Adipose tissue (tissue), 3 donors: ENCODE data around the gene MIOS. TPM values are rescaled to one million over a fixed set of nuclear protein-coding genes. Genes with fewer than 3 reads are reported as not detected.
"Not testable (repeated sequence)": the region's sequence is repeated elsewhere in the genome, so short reads cannot be mapped to it uniquely, and the experiment has no call there.

Experiments used
- H3K27ac ChIP-seq: one replicate; pipeline ENCODE4 v1.5.1; 2013; ENCODE audit warnings: low read depth, low read length
- WGBS, 3 donors: extraction: QIAGEN DNeasy Blood & Tissue Kit; methylation state at CpG; one replicate each; pipeline ENCODE4 v1.1.7; 2013; 5-methylcytosine and 5-hydroxymethylcytosine counted together
- polyA plus RNA-seq, 3 donors: library from polyadenylated mRNA; stranded (reverse); fragments of 200-250 nt; gene quantifications; one replicate each; pipeline ENCODE4 v1.2.3, GENCODE V29; 2013
- donor health status: healthy with polysubstance abuse.
- donor health status: Bipolar disorder and iron deficiency.
- donor health status: healthy.

Gene MIOS
- polyA plus RNA-seq, 3 donors, result 12.6 to 15.1 (median 13.5) TPM

DNA sequence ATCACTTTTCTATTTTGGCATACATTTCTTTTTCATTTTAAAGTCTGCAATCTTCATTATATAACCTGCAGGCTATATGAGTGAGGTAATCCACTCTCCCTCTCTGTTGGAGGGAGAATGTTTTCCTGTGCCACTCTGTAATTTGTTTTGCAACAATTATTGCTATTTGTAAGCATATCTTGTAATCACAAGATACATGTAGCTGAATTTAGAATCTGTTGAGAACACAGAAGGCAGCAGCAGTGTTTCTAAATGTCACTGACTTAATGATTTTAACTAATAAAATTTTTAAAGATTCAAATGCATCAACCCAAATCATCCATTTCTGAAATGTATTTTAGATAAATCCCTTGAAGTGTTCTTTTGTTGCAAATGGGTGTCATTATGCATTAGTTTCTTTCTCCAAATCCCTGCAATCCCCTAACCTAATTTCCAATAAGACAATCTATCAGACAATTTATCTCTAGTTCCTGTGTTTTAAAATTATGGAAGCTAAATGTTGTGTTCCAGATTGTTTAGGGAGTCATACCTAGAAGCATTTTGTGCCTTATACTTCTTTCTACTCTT is 54.0 kb downstream of the MIOS start:
- H3K27ac ChIP-seq, result no peak overlapping the region

- H3K27ac ChIP-seq, result no peak overlapping the region
- 74 to 90% (median 84%) methylated on average over 1 of the region's 1 CpG for WGBS, 3 donors
These were observed 61.8 kb downstream of the MIOS start for GRCh38 chr7:7628476-7628875.

GRCh38 chr7:7630626-7631329 is 64.1 kb downstream of the MIOS start:
- H3K27ac ChIP-seq, result no peak overlapping the region
- 100% methylated on average over 1 of the region's 1 CpG for WGBS, 3 donors

DNA sequence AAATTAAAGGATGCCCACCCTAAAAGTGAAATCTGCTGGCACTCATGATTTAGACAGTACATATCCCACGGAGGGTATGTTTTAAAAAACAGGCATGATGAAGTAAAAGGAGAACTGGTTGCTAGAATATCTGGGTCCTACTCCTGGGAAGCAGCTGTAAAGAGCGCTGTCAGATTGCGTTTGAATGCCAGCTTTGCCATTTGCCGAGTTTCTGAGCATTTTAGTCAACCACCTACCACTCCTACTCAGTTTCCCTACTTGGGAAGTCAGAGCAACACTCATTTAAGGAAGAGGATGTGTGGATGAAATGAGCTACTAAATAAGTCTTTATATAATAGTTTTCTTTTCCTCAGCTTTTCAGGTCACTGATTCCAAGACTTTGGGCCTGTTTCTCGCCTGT is 72.7 kb downstream of the MIOS start:
- WGBS, 3 donors, result 16 to 19% (median 18%) methylated on average over 5 of the region's 5 CpGs
- no peak overlapping the region for H3K27ac ChIP-seq

GRCh38 chr7:7639847-7640220 is 73.2 kb downstream of the MIOS start:
- WGBS, 3 donors, result 0 to 1% (median 0%) methylated on average over 19 of the region's 19 CpGs
- no peak overlapping the region for H3K27ac ChIP-seq

DNA sequence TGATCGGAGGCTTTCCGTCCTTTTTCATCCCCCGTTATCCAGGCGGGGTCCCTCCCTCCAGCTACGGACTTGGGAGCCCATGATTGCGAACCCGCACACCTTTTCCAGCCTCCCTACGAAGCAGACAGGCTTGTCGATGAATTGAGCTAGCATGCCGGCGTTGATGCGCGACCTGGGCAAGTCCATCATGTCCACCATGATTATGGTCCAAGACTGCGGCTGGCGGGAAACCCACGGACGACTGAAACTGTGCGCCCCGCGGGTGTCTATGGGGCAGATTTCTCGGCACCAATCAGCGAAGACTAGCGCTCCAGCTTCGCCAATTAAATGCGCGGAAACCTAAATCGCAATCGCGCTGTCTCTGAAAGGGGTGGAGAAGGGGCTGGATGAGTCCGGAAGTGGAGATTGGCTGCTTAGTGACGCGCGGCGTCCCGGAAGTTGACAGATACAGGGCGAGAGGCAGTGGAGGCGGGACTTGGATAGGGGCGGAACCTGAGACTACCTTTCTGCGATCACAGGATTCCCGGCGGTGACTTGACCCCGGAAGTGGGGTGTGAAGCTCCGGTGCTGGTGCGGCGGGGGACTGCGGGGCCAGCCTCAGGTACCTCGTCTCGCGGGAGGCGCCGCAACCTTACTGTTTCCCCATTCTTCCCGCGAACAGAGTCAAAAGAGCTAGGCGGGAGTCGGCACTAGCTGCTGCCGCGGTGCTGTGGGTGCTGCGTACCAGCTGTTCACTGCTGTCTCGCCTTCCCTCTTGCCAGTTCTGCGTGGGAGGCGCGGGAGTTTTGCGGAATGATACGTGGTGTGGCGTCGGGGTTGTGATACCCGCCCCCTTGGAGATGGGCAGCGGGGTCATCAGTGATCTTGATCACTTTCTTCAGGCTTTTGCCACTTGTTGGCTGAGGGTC is 73.8 kb downstream of the MIOS start, which contains the start of gene UMAD1:
TSS of gene UMAD1 (plus strand) at position 532 of the 908 bp plus-strand sequence. CDS start 32,620 bp downstream, outside the sequence.
- H3K27ac ChIP-seq, result peak within 1 kb of the TSS; percentile 73
- WGBS, 3 donors, result 0 to 1% (median 0%) methylated on average over 61 to 68 of the region's 68 CpGs

GRCh38 chr7:7641129-7641663 is 74.5 kb downstream of the MIOS start:
- WGBS, 3 donors, result 3 to 7% (median 6%) methylated on average over 22 of the region's 22 CpGs
- no peak overlapping the region for H3K27ac ChIP-seq

- 34 to 89% (median 87%) methylated on average over 6 of the region's 6 CpGs for WGBS, 3 donors
- H3K27ac ChIP-seq, result no peak overlapping the region
These were observed 75.4 kb downstream of the MIOS start for GRCh38 chr7:7642081-7642480.

DNA sequence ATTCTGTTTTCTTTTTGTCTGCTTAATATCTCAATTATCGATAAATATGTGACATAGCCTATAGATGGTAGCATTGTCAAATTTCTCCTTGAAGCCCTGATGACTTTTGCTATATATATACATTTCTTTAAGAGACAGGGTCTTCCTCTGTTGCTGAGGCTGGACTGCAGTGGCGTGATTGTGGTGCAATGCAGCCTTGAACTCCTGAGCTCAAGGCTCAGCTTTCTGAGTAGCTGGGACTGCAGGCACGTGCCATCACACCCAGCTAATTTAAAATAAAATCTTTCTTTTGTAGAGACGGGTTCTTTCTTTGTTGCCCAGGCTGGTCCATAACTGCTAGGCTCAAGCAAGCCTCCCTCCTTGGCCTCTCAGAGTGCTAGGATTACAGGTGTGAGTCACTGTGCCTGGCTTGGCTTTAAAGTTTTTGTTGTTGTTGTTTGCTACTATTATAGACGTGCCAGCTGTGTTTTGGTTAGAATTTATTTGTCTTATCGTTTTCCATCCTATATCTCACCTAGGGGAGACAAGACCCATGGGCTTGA is 80.9 kb downstream of the MIOS start:
- WGBS, 3 donors, result 44 to 80% (median 76%) methylated on average over 6 of the region's 6 CpGs
- no peak overlapping the region for H3K27ac ChIP-seq

DNA sequence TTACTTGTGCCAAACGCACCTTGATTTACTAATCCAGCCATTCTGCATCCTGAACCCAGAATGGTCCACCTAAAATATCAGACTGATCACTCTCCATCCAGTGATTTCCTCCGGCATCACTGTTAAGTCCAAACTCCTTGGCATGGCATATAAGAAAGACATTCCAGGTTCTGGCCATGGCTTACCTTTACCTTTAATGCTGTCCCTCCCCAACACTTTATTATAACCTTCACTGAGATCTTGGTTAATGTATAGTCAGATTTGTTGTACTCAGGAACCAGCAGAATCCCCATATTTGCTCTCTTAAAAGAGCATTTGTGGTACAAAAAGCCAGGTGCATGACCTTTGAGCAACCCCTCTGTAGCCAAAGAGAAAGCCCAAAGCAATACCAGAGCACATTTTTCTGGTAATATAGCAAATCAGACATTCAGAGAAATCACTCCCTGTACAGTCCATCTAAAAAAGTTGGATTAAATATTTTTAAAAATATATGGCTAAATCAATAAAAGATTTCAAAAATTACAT is 84.1 kb downstream of the MIOS start:
- H3K27ac ChIP-seq, result no peak overlapping the region
- WGBS, 3 donors, result 93 to 96% (median 96%) methylated on average over 2 of the region's 2 CpGs

DNA sequence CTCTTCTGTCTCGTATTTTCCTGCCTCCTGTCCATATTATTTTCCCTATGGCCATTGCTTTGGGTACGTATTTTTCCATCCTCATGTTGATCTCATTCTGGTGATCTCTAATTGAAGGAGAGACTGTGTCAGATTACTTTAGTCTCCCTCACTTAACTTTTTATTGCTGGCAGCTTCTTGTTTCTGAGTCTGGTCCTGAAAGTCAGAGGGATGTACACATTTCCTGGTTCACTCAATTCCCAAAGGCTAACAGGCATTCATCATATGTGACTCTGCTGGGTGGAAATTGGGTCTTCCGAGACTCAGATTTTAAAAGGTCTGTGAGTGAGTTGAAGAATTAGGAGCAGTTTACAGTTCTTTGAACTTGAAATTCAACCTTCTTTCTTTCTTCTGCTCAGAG is 84.8 kb downstream of the MIOS start:
- 59 to 77% (median 74%) methylated on average over 3 of the region's 3 CpGs for WGBS, 3 donors
- no peak overlapping the region for H3K27ac ChIP-seq

GRCh38 chr7:7652798-7653540 is 86.3 kb downstream of the MIOS start:
- WGBS, 3 donors, result 78 to 86% (median 82%) methylated on average over 1 of the region's 1 CpG
- H3K27ac ChIP-seq, result no peak overlapping the region

DNA sequence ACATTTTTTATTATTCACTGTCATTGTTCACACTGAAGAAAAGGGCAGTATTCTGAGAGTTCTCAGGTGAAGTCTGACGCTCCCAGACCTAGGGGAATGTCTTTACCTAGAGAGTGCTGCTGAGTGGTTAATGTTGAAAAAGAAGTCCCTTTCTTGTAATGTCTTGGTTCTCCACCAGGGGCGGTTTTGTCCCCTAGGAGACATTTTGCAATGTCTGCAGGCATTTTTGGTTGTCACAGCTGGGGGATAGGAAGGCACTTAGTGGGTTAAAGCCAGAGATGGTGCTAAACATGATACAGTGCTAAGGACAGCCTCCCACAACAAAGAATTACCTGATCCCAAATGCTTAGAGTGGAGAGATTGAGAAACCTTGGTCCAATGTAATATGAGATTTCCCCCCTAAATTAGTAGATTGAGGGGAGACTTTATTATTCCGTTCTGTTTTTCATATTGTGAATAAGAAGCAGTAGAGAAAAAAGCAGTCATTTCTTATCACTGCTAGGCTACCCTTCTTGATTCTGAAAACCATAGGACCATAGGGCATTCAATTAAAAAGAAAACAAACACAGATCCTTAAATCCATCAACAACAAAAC is 87.0 kb downstream of the MIOS start:
- WGBS, 3 donors, result 71 to 81% (median 80%) methylated on average over 3 of the region's 3 CpGs
- no peak overlapping the region for H3K27ac ChIP-seq

DNA sequence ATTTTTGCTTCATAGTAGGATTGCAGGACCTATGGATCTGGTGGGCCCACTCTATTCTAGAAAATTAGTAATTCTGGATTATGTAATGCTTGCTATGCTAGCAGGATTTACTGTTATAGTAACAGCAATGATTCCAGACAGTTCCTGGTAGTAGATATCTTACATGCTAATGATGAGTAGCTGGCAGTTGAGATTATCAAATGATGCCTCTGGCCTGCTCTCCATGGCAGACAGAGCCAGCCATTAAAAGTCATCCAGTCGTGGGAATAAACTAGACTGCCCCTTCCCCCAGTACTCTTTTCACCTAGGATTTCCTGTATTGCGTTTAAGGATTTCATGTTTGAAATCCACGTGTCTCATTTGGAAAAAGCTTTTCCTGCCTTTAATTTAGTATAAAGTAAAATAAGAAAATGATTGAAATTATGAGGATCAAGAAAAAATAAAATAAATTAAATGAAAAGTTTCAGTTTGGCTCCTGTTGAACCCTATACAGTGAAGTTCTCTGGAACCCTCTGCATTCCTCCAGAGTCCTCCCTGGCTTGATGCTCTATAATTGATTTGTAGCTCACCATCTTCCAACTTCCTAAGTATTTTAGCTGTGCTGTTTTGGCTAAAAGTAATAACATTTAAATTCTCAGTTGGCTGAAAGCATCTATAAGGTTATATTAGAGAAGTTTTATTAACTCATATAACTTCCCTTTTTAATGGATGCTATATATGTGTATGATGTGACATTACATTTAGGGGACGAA is 88.5 kb downstream of the MIOS start:
- 44 to 77% (median 56%) methylated on average over 4 of the region's 4 CpGs for WGBS, 3 donors
- H3K27ac ChIP-seq, result no peak overlapping the region

GRCh38 chr7:7656459-7656858 is 89.8 kb downstream of the MIOS start:
- WGBS, 3 donors, result 97 to 98% (median 97%) methylated on average over 3 of the region's 3 CpGs

More at GRCh38 chr7:7656459-7656858, 89.8 kb downstream of the MIOS start:
- H3K27ac ChIP-seq, result not testable (repeated sequence)
